Adrenal gland (tissue), 5 donors: ENCODE results near the gene ADAMTS17.

Experiments used
- POLR2A ChIP-seq, 2 donors: fragments of 450-650 bp; IDR thresholded peaks; one replicate each; pipeline ENCODE4 v1.6.1; 2017; ENCODE audit warnings: antibody characterized with exemption in 2 of 2, mild to moderate bottlenecking in 2 of 2, moderate library complexity in 1 of 2
- TF ChIP-seq, protein P1 (sequence below), 6 experiments: fragments of 450-650 bp in 4 of 6; fragments of 200-600 bp in 2 of 6; sonication (generic) in 1 of 6; IDR thresholded peaks; 1 replicate in 5 of 6; 2 replicates in 1 of 6; pipeline versions ENCODE4 v1.5.1 to v1.8.0; 2016 to 2021; ENCODE audit warnings: antibody characterized with exemption in 6 of 6, mild to moderate bottlenecking in 2 of 6, moderate library complexity in 1 of 6
- donor health status: DM: no; HTN: no; CAD: no.

DNA sequence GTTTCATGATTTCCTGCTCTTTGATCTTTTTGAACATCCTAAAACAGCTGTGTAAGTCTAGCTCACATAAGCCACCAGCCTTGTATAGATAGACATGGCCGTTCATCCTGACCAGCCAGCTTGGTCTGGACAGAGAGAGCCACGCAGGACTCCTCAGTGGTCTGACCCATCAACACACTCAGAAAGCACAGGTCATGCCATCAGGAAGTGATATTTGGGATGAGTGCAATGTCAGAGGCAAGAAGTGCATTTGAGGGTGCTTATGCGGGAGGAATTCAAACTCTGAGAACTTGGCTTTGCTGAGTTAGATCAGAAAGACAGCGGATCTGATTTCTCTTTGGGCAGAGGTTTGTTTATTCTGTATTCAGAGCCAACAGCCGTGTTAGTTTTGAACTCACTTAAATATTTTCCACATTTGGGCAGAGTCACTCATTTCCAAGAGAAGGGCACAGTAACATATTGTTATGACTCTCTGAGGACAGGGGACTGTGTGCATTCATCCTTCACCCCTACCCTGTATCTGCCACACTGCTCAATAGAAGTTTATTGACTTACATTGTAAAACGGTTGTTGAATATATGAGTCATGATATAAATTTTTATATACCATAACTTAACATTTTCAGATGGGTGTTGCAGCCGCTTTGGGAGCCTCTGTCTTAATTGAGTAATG lies 383.2 kb downstream of the ADAMTS17 start:
- no peak for TF ChIP-seq POLR2A (IDR thresholded peaks at IDR 0.05)
- TF ChIP-seq, protein P1, sequence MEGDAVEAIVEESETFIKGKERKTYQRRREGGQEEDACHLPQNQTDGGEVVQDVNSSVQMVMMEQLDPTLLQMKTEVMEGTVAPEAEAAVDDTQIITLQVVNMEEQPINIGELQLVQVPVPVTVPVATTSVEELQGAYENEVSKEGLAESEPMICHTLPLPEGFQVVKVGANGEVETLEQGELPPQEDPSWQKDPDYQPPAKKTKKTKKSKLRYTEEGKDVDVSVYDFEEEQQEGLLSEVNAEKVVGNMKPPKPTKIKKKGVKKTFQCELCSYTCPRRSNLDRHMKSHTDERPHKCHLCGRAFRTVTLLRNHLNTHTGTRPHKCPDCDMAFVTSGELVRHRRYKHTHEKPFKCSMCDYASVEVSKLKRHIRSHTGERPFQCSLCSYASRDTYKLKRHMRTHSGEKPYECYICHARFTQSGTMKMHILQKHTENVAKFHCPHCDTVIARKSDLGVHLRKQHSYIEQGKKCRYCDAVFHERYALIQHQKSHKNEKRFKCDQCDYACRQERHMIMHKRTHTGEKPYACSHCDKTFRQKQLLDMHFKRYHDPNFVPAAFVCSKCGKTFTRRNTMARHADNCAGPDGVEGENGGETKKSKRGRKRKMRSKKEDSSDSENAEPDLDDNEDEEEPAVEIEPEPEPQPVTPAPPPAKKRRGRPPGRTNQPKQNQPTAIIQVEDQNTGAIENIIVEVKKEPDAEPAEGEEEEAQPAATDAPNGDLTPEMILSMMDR (IDR thresholded peaks at IDR 0.05): no peak
